K562 (cell line): ENCODE data around the gene FAHD2A. TPM values are rescaled to one million over a fixed set of nuclear protein-coding genes. Genes with fewer than 3 reads are reported as not detected.

ENCODE experiments used
- ATAC-seq: fragments of 200-7000 bp; cut with Tn5 transposase; 3 replicates; pipeline ENCODE4 v1.9.1; 2020; ENCODE audit warnings: moderate library complexity
- BruUV-seq: library from RNA; stranded (reverse); fragments of 400-500 nt; replicated peaks from 2 replicates; lab custom pipeline; 2021; lab: Mats Ljungman, UMichigan
- CTCF ChIA-PET: fragments of 300-600 bp; formaldehyde crosslinking; extraction: SDS; loops from one replicate; lab custom pipeline; 2021; ENCODE audit warnings: low intra/inter-chr PET ratio; lab: Yijun Ruan, JAX
- POLR2A ChIA-PET: fragments of 300-600, 350-650 bp; sonication (Branson Sonifier 250); formaldehyde crosslinking; extraction: SDS; loops from one replicate; lab custom pipeline; 2021; ENCODE audit warnings: antibody characterized with exemption, inconsistent platforms; lab: Yijun Ruan, JAX
- DNase-seq, 4 experiments: peaks; one replicate each; pipeline versions ENCODE4 v3.0.0 to v3.0.0-alpha.2; 2011 to 2018; ENCODE audit warnings: low spot score in 3 of 4, mixed read lengths in 3 of 4; ENCODE audit errors: extremely low read depth in 1 of 4
- FAIRE-seq: peaks from 2 replicates; lab custom pipeline; 2011; peaks lifted over from hg19 to GRCh38; lab: Jason Lieb, UNC
- H2AFZ ChIP-seq: 2 replicates; pipeline ENCODE4 v1.6.0; 2011; ENCODE audit warnings: low read depth, low read length, control low read depth, inconsistent platforms
- H3K27ac ChIP-seq: fragments of 200-600 bp; 3 replicates; pipeline ENCODE4 v1.8.0; 2011; ENCODE audit warnings: low read depth, mild to moderate bottlenecking, control low read depth, inconsistent platforms, low read length, moderate library complexity, mixed read lengths; ENCODE audit errors: extremely low read depth
- H3K27me3 ChIP-seq, 2 experiments: fragments of 300-600 bp in 1 of 2; 2 replicates in 1 of 2; 3 replicates in 1 of 2; pipeline versions ENCODE4 v1.6.0 to v1.8.0; 2011; ENCODE audit warnings: inconsistent platforms in 2 of 2, low read length in 2 of 2, mild to moderate bottlenecking in 1 of 2, mixed read lengths in 1 of 2, moderate library complexity in 1 of 2; ENCODE audit not compliant: control insufficient read depth in 2 of 2, insufficient read depth in 2 of 2
- H3K36me3 ChIP-seq: fragments of 300-600 bp; 3 replicates; pipeline ENCODE4 v1.8.0; 2011; ENCODE audit warnings: mild to moderate bottlenecking, low read length, inconsistent platforms; ENCODE audit not compliant: control insufficient read depth, insufficient read depth
- H3K4me1 ChIP-seq, 2 experiments: fragments of 200-600 bp in 1 of 2; replicated peaks in 1 of 2; 2 replicates in 1 of 2; 3 replicates in 1 of 2; pipeline versions ENCODE4 v1.5.1 to v1.8.0; 2011; ENCODE audit warnings: inconsistent platforms in 2 of 2, low read length in 2 of 2, mild to moderate bottlenecking in 1 of 2, mixed read lengths in 1 of 2, moderate library complexity in 1 of 2; ENCODE audit not compliant: control insufficient read depth in 2 of 2, insufficient read depth in 2 of 2
- H3K4me2 ChIP-seq: 2 replicates; pipeline ENCODE4 v1.6.1; 2011; ENCODE audit warnings: low read length, control low read depth, inconsistent platforms, mixed read lengths; ENCODE audit not compliant: insufficient read depth
- H3K4me3 ChIP-seq: fragments of 200-600 bp; sonication (generic), shearing (Covaris generic); 2 replicates; pipeline ENCODE4 v1.5.1; 2016; ENCODE audit warnings: control low read depth, inconsistent platforms
- H3K79me2 ChIP-seq: fragments of 200-600 bp; 3 replicates; pipeline ENCODE4 v1.8.0; 2011; ENCODE audit warnings: low read length, inconsistent platforms; ENCODE audit not compliant: control insufficient read depth, insufficient read depth
- H3K9ac ChIP-seq, 2 experiments: 2 replicates each; pipeline versions ENCODE4 v1.6.0 to v1.6.1; 2011; ENCODE audit warnings: low read depth in 2 of 2, low read length in 2 of 2, control low read depth in 1 of 2, inconsistent platforms in 1 of 2, mild to moderate bottlenecking in 1 of 2, mixed read lengths in 1 of 2; ENCODE audit not compliant: insufficient read depth in 1 of 2
- H3K9me1 ChIP-seq: one replicate; pipeline ENCODE4 v1.6.0; 2011; ENCODE audit warnings: inconsistent platforms, mild to moderate bottlenecking, low read length, moderate library complexity; ENCODE audit not compliant: control insufficient read depth, insufficient read depth
- H3K9me3 ChIP-seq: replicated peaks from 2 replicates; pipeline ENCODE4 v1.5.1; 2011; ENCODE audit warnings: low read depth, low read length, inconsistent platforms; ENCODE audit not compliant: control insufficient read depth, insufficient read depth
- H4K20me1 ChIP-seq: replicated peaks from 2 replicates; pipeline ENCODE4 v1.6.1; 2011; ENCODE audit warnings: low read length, inconsistent platforms, mixed read lengths; ENCODE audit not compliant: control insufficient read depth, insufficient read depth
- NR2F6 ChIP-seq: fragments of 450-650 bp; formaldehyde crosslinking; IDR thresholded peaks from 2 replicates; pipeline ENCODE4 v1.4.0; 2020; ENCODE audit warnings: mild to moderate bottlenecking
- RUNX1 ChIP-seq: sonication (generic); IDR thresholded peaks from 2 replicates; pipeline ENCODE4 v1.6.1; 2016; ENCODE audit warnings: antibody characterized with exemption, low read depth
- ZC3H11A ChIP-seq: IDR thresholded peaks from 2 replicates; pipeline ENCODE4 v1.6.1; 2012; ENCODE audit warnings: low read depth, low read length, improper control_type of control experiment
- ZNF263 ChIP-seq: sonication (generic); formaldehyde crosslinking; IDR thresholded peaks from 2 replicates; pipeline ENCODE4 v1.8.0; 2022; ENCODE audit warnings: mild to moderate bottlenecking, missing genetic modification reagents, borderline replicate concordance
- WGBS: fragments of 100-300 bp; shearing (Covaris generic); methylation state at CpG from one replicate; pipeline ENCODE4 v1.1.6; 2016; ENCODE audit warnings: low coverage, mixed read lengths; ENCODE audit not compliant: insufficient coverage; ENCODE audit errors: missing lambda C conversion rate; 5-methylcytosine and 5-hydroxymethylcytosine counted together
- in situ Hi-C: fragments of 300-500 bp; cut with MboI; formaldehyde crosslinking; loops from 4 replicates; pipeline ENCODE4 v1.15.0; 2018; ENCODE audit warnings: inconsistent platforms, mixed read lengths
- intact Hi-C: fragments of 100-400 bp; cut with micrococcal nuclease; formaldehyde crosslinking; loops from 2 replicates; pipeline ENCODE4 v1.14.2; 2022
- polyA plus RNA-seq, 8 experiments: library from polyadenylated mRNA; depleted of rRNA in 4 of 8; stranded (reverse) in 5 of 8; unstranded in 3 of 8; fragments of >200 nt; fragmentation: Nextera tagmentation in 2 of 8; fragmentation: Illumina TruSeq in 1 of 8; extraction: Ambion mirVana in 2 of 8; extraction: Trizol in 1 of 8; gene quantifications; 2 replicates each; pipeline versions ENCODE4 v1.2.1 to v1.2.3, GENCODE V29; 2011 to 2014; ENCODE audit warnings: inconsistent platforms in 1 of 8, missing spikeins in 1 of 8
- total RNA-seq, 7 experiments: library from RNA; depleted of rRNA in 6 of 7; stranded (reverse); fragments of >200 nt in 6 of 7; fragmentation: Illumina TruSeq in 2 of 7; extraction: Trizol in 2 of 7; gene quantifications; 2 replicates each; pipeline versions ENCODE4 v1.2.1 to v1.2.3, GENCODE V29; 2011 to 2021; ENCODE audit warnings: low replicate concordance in 1 of 7

Gene FAHD2A
- total and polyA plus RNA-seq, 9 of the 15 experiments (the other 6 are each of a cell fraction or from before 2014, with no cell fraction given) = 13.8 to 41.0 (median 30.4) TPM

DNA sequence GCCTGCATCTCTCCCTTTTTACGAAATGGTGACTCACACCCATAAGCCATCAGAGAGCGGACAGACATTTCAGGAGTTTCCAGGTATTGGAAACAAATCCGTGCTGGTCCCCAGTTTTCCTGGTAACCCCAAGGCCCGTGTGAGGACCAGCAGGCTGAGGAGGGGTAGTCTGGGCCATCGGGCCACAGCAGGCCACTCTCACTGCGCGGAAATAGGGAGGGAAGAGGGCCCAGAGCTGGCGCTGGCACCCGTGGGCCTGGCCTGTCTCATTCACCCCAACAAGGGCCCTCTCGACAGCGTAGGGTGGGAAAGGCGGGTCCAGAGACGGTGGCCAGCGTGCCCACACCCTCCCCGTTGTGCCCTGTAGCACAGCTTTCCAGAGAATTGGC lies 13.7 kb upstream of the FAHD2A start:
- FAIRE-seq (no peak), DNase-seq (no peak)
- no peak overlapping the region for H3K27ac ChIP-seq
- CTCF ChIA-PET = interaction anchor here (0.8 kb wide), 1 partner anchor 14 kb away, joined by 3 read pairs; no protein-coding TSS in a partner anchor
- peak overlapping the region; percentile 48 for H3K4me2 ChIP-seq
- peak overlapping the region; percentile 68; the same call in 1 of the 2 replicates for H2AFZ ChIP-seq
- peaks cover 0 to 12% of the 10 kb centered on the region in 2 experiments; a peak in 2 of 5 replicates for H3K4me1 ChIP-seq
- H3K9me1 ChIP-seq = no peaks in the 10 kb centered on the region
- in situ Hi-C loops = no loop called here
- H3K4me3 ChIP-seq = no peak overlapping the region
- TF ChIP-seq NR2F6 (no peak), ZNF263 (CRISPR knock-in tag) (no peak), ZC3H11A (no peak), RUNX1 (no peak)
- TF ChIP-seq, all 486 proteins: peak for 0
- H4K20me1 ChIP-seq = no peaks in the 10 kb centered on the region
- peak; percentile 58 for ATAC-seq
- no peaks in the 10 kb centered on the region for H3K9me3 ChIP-seq
- no peaks in the 10 kb centered on the region for H3K36me3 ChIP-seq
- peak overlapping the region in 1 of 2 experiments; percentile 81; a peak in 2 of 4 replicates for H3K9ac ChIP-seq
- POLR2A ChIA-PET = interaction anchor here (0.6 to 1.0 kb wide), 3 partner anchors 13 to 282 kb away, joined by 3 to 4 read pairs (median 3); no protein-coding TSS in a partner anchor
- no peaks in the 10 kb centered on the region for H3K79me2 ChIP-seq
- intact Hi-C loops = loop anchor here (2.0 to 10.0 kb wide), 2 partner anchors 66 to 336 kb away; no protein-coding TSS in a partner anchor
- peaks cover 10 to 50% of the 10 kb centered on the region in 2 experiments; a peak in 3 of 5 replicates for H3K27me3 ChIP-seq
- no TSS peak for BruUV-seq
- 7% methylated on average over 15 of the region's 15 CpGs for WGBS
